G401.6 (cell line): ENCODE results near the gene PLCG1.

Source experiments
- FAIRE-seq: peaks from 2 replicates; lab custom pipeline; 2012; peaks lifted over from hg19 to GRCh38; lab: Jason Lieb, UNC

The PLCG1 gene

DNA sequence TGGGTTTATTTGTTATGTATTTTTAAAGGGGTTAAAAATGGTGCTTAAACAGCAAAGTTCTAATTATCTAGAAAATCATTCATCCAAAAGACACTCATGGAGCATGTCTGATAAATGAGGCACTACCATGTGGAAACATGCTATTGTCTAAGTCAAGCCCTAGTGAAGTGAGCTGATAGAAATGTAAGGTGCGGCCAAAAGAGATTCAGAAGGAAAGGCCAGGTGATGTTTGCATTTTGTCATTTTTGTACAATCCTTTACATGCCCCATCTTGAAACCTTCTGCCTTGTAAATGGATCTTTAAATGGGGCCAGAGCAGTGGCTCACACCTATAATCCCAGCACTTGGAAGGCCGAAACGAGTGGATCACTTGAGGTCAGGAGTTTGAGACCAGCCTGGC is 77.3 kb downstream of the PLCG1 start:
- no peak for FAIRE-seq

GRCh38 chr20:41217422-41217821 is 80.1 kb downstream of the PLCG1 start:
- FAIRE-seq: no peak

DNA sequence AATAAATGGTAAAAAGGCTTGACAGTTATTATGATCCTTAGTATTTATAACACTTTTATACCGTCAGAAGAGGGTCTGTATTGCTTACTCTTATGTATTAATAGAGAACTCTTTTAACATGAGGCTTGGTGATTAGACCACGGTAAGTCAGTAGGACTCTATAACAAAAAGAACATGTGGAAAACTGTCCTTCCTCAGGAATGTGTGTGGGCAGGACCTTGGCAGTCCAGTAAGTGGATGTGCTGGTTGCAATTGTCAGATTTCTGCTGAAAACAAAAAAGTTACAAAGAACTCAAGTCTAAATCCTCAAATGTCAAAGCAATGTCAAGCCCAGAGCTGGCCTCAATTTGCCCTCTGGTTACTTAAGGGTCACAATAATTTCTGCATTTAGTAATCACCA is 81.1 kb downstream of the PLCG1 start:
- no peak for FAIRE-seq

DNA sequence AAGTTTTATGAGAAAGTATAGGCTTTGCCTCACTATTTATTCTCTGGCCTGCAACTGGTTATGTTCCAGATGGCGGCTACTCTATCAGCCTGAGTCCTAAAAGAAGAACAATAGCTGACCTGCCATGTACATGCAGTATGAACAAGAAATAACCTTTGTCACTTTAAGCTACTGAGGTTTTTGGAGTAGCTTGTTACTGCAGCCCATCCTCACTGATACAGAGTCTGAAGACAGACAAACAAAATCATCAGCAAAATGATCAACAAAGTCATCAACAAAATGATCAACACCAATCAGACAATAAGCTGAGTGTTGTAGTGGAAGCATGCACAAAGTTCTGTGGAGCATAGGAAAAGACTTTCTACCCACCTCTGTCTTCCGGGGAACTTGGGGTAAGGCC is 82.5 kb downstream of the PLCG1 start:
- FAIRE-seq: no peak

DNA sequence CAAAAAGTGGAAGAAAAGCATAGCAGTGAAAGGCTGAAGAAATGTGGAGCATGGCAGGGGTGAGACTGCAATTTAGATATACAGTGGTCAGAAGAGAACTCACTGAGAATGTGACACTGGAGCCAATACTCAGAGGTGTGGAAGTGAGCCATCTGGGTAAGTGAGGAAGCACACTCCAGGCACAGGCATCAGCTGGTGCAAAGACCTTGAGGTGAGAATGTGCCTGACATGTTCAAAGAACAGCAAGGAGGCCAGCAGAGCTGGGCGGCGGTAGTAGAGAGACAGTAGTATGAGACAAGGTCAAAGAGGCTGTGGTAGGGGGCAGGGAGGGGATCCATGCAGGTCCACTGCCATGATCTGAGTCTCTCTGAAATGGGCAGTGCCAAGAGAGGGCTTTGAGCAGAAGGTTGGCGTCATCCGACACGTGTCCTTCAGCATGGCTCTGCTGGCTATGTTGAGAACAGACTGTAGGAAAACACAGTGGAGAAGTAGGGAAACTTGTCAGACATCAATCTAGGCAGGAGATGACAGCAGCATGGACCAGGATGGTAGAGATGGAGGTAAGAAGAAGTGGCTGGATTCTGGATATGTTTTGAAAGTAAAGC is 84.4 kb downstream of the PLCG1 start:
- FAIRE-seq: no peak

DNA sequence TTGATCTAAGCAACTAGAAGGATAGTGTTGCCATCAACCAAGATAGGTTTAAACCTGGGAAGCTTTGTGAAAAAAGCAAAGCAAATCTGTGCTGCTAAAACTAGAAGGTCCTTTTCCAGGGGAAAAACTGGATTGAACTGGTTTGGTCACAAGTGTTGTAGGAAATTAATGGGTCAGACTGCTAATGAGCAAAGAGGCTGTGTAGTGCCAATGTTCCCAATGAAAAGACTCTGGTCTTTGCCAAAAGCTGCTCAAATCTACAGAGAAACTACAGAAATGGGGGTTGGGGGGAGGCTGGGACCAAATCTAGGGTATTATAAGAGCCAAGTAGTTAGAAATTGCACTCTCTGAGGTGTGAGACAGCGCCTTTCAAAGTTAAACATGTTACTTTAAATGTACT is 85.0 kb downstream of the PLCG1 start:
- FAIRE-seq: no peak

DNA sequence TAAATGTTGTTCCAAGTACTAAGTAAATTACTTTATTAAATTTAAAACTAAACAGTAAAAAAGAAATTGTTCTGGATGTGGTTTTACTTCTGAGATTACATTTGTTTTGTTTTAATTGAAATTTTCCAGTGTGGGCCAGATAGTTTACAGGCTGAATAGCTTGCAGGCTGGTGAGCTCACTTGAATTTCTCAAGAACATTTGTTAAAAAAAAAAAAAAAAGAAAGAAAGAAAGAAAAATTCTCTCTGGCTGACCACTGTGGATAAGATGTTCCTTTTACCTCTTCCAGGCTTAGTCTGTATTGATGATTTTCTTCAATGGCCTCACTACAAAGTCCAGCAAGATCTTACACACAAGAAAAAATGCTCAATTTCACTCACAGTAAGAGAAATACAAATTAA is 85.4 kb downstream of the PLCG1 start:
- no peak for FAIRE-seq

DNA sequence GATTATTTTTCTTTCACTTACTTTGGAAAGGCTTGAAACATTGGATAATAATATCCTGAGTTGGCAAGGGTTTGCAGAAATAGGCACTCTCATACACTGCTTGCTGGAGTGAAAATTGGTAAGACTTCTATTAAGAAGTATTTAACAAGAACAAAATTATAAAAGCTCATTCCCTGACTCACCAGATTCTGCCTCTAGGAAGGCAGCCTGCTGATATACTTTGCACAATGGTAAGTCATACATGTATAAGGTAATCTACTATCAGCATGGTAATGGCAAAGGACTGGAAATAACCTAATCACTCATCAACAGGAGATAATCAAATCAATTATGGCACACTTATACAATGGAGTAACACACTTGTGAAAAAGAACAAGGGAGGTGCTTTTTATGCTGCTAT is 85.8 kb downstream of the PLCG1 start:
- FAIRE-seq: no peak

- no peak for FAIRE-seq
Measured at GRCh38 chr20:41224281-41224680, 86.9 kb downstream of the PLCG1 start.

DNA sequence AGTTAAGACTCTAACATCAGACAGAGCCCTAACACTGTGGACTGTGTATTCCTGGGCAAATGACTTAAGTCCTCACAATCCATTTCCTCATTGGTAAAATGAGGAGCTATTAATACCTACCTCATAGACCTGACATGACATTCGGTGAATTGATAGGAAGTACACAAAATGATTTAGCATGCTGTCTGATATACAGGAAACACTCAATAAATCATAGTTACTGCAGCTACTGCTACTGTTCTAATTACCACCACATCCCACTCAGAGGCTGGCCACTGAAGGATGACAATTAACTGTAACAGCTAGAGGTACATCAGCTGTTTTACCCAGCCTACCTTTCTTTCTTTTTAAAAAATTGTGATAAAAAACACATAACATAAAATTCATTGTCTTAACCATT is 87.7 kb downstream of the PLCG1 start:
- no peak for FAIRE-seq

DNA sequence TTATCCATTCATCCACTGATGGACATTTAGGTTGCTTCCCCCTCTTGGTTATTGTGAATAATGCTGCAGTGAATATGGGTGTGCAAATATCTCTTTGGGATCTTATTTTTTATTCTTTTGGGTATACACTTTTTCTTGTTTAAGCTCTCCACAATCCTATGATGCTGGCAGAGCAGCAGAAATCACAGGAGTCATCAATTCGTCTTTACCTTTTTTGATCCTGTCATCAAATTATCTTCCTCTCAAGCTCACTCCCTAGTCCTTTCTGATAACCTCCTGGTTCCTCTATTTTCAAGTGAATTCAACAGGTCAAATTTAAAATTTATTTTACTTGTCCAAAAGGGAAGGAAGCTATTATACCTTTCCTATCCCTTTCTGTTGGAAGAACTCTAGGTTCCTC is 89.1 kb downstream of the PLCG1 start:
- FAIRE-seq: no peak
